Chondrocyte (in vitro differentiated cells): ENCODE results near the gene GPR183. TPM values are rescaled to one million over a fixed set of nuclear protein-coding genes. Genes with fewer than 3 reads are reported as not detected.

Experiments
- DNase-seq: peaks from one replicate; pipeline ENCODE4 v3.0.0; 2021; ENCODE audit warnings: mixed read lengths, low spot score
- H3K27ac Mint-ChIP-seq: one replicate; pipeline ENCODE4 v1.8.0; 2021; ENCODE audit warnings: mild to moderate bottlenecking, moderate library complexity, mixed read lengths; ENCODE audit not compliant: unreplicated experiment
- H3K27me3 Mint-ChIP-seq: 2 replicates; pipeline ENCODE4 v1.8.0; 2021; ENCODE audit warnings: low read depth, mixed read lengths
- H3K36me3 Mint-ChIP-seq: 2 replicates; pipeline ENCODE4 v1.8.0; 2021; ENCODE audit warnings: low read depth, mixed read lengths
- H3K4me1 Mint-ChIP-seq: 2 replicates; pipeline ENCODE4 v1.8.0; 2021; ENCODE audit warnings: low read depth, mild to moderate bottlenecking, mixed read lengths
- H3K4me3 Mint-ChIP-seq: one replicate; pipeline ENCODE4 v1.8.0; 2021; ENCODE audit warnings: mild to moderate bottlenecking, moderate library complexity, mixed read lengths; ENCODE audit not compliant: unreplicated experiment
- H3K9me3 Mint-ChIP-seq: 2 replicates; pipeline ENCODE4 v1.8.0; 2021; ENCODE audit warnings: low read depth, mixed read lengths
- CTCF ChIP-seq: fragments of 200-600 bp; sonication (generic); IDR thresholded peaks from 2 replicates; pipeline ENCODE4 v1.5.0; 2021; ENCODE audit warnings: antibody characterized with exemption, mild to moderate bottlenecking, moderate library complexity
- total RNA-seq: library from RNA; stranded (reverse); gene quantifications from 3 replicates; pipeline ENCODE4 v1.2.1, GENCODE V29; 2021

The GPR183 gene
- total RNA-seq, 1 donor from 2014 or later = 5.7 TPM

- Mint-ChIP-seq H3K9me3 (no peaks in the 10 kb centered on the region), H3K36me3 (peaks cover 2% of the 10 kb centered on the region), H3K4me3 (no peak overlapping the region), H3K4me1 (peaks cover 32% of the 10 kb centered on the region), H3K27me3 (no peaks in the 10 kb centered on the region), H3K27ac (no peak overlapping the region)
- no peak for TF ChIP-seq CTCF
- DNase-seq = no peak
Observed at GRCh38 chr13:99323488-99323887, 16.3 kb upstream of the GPR183 start.

- no peak for TF ChIP-seq CTCF
- Mint-ChIP-seq H3K9me3 (no peaks in the 10 kb centered on the region), H3K4me1 (peaks cover 32% of the 10 kb centered on the region), H3K36me3 (peaks cover 2% of the 10 kb centered on the region), H3K4me3 (no peak overlapping the region), H3K27ac (peak overlapping the region; percentile 73), H3K27me3 (no peaks in the 10 kb centered on the region)
- DNase-seq = no peak
Observed at GRCh38 chr13:99322297-99323103, 15.3 kb upstream of the GPR183 start.

- H3K4me3 Mint-ChIP-seq = no peak overlapping the region
- no peak for TF ChIP-seq CTCF
- H3K27me3 Mint-ChIP-seq = no peaks in the 10 kb centered on the region
- no peak for DNase-seq
- H3K27ac Mint-ChIP-seq = peak overlapping the region; percentile 73
- H3K9me3 Mint-ChIP-seq = no peaks in the 10 kb centered on the region
- peaks cover 39% of the 10 kb centered on the region for H3K4me1 Mint-ChIP-seq
- H3K36me3 Mint-ChIP-seq = peaks cover 2% of the 10 kb centered on the region
Observed at GRCh38 chr13:99321709-99322108, 14.5 kb upstream of the GPR183 start.

- DNase-seq = no peak
- Mint-ChIP-seq H3K27me3 (no peaks in the 10 kb centered on the region), H3K4me1 (peaks cover 46% of the 10 kb centered on the region), H3K4me3 (no peak overlapping the region), H3K36me3 (peaks cover 2% of the 10 kb centered on the region), H3K27ac (peak overlapping the region; percentile 73), H3K9me3 (no peaks in the 10 kb centered on the region)
- no peak for TF ChIP-seq CTCF
Observed at GRCh38 chr13:99320693-99321481, 13.7 kb upstream of the GPR183 start.

GRCh38 chr13:99316657-99317256, 9.6 kb upstream of the GPR183 start:
- H3K27ac Mint-ChIP-seq = peak overlapping the region; percentile 23
- H3K4me1 Mint-ChIP-seq = peaks cover 53% of the 10 kb centered on the region
- no peaks in the 10 kb centered on the region for H3K9me3 Mint-ChIP-seq
- peaks cover 2% of the 10 kb centered on the region for H3K36me3 Mint-ChIP-seq
- TF ChIP-seq CTCF = no peak
- H3K4me3 Mint-ChIP-seq = no peak overlapping the region
- no peak for DNase-seq
- no peaks in the 10 kb centered on the region for H3K27me3 Mint-ChIP-seq
